H7 (cell line): Measurements from ENCODE around the gene SLC22A5. TPM values are rescaled to one million over a fixed set of nuclear protein-coding genes. Genes with fewer than 3 reads are reported as not detected.

ENCODE experiments used
- DNase-seq: peaks from one replicate; pipeline ENCODE4 v3.0.0; 2012
- H3K27me3 ChIP-seq: 2 replicates; pipeline ENCODE4 v1.6.0; 2011; ENCODE audit warnings: mild to moderate bottlenecking, low read length; ENCODE audit not compliant: control insufficient read depth, insufficient read depth
- H3K36me3 ChIP-seq: replicated peaks from 2 replicates; pipeline ENCODE4 v1.5.1; 2011; ENCODE audit warnings: low read length; ENCODE audit not compliant: control insufficient read depth, insufficient read depth
- H3K4me3 ChIP-seq: 2 replicates; pipeline ENCODE4 v1.5.1; 2011; ENCODE audit warnings: low read depth, mild to moderate bottlenecking, control low read depth, low read length, moderate library complexity; ENCODE audit not compliant: insufficient read depth
- total RNA-seq: library from RNA; depleted of rRNA; stranded (reverse); fragments of >200 nt; shearing (Covaris generic); gene quantifications from 2 replicates; pipeline ENCODE4 v1.2.3, GENCODE V29; 2014

The SLC22A5 gene
- total RNA-seq, 1 experiment from 2014 or later: 0.76 TPM

GRCh38 chr5:132375957-132376356 is 6.4 kb downstream of the SLC22A5 start:
- no peak for DNase-seq
- Histone ChIP-seq H3K4me3 (no peak overlapping the region), H3K36me3 (no peaks in the 10 kb centered on the region; the same call in 1 of the 2 replicates), H3K27me3 (peaks cover 2% of the 10 kb centered on the region; the same call in 1 of the 2 replicates)

- H3K4me3 ChIP-seq: no peak overlapping the region
- no peak for DNase-seq
- no peaks in the 10 kb centered on the region; the same call in 1 of the 2 replicates for H3K36me3 ChIP-seq
- H3K27me3 ChIP-seq: no peaks in the 10 kb centered on the region; the same call in 1 of the 2 replicates
Observed at GRCh38 chr5:132376694-132377641, 7.5 kb downstream of the SLC22A5 start.

DNA sequence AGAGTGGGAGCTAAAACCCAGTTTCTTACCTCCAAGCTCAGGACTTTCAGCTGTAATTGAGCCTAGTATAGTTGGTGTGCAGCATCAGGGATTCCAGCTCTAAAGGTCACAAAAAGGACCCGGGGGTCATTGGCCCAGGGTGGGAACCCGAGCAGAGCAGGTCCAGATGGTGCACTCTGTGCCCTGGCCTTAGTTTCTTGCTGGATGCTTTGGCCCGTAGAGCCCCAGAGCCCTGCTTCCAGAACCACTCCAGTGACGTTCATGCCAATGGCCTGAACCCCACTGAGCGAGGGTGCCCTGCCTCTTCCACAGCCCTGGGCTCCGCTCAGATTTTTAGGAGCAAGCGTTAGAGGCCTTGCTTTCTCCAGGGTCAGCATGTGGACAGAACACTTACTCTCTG is 8.2 kb downstream of the SLC22A5 start:
- H3K4me3 ChIP-seq: no peak overlapping the region
- H3K36me3 ChIP-seq: no peaks in the 10 kb centered on the region; the same call in 1 of the 2 replicates
- H3K27me3 ChIP-seq: no peaks in the 10 kb centered on the region
- no peak for DNase-seq

DNA sequence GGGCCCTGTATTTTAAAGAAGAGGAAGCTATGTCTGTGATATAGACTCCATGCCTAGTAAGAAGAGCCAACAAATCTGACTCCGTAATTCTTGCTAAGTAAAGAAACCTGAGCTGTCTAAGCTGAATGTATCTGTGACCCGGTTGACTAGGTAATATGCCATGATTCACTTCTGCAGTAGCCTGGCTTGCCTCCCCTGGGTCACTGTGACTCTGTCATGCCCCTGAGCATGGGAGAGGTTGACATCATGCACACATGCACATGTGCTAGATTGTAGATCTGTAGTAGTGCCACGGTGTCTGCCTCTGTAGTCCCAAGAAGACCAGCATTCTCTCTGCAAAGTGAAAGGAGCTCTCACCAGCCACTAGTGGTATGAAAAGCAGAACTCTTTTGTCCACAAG is 9.1 kb downstream of the SLC22A5 start:
- no peaks in the 10 kb centered on the region; the same call in 1 of the 2 replicates for H3K36me3 ChIP-seq
- no peaks in the 10 kb centered on the region for H3K27me3 ChIP-seq
- no peak for DNase-seq
- H3K4me3 ChIP-seq: no peak overlapping the region

DNA sequence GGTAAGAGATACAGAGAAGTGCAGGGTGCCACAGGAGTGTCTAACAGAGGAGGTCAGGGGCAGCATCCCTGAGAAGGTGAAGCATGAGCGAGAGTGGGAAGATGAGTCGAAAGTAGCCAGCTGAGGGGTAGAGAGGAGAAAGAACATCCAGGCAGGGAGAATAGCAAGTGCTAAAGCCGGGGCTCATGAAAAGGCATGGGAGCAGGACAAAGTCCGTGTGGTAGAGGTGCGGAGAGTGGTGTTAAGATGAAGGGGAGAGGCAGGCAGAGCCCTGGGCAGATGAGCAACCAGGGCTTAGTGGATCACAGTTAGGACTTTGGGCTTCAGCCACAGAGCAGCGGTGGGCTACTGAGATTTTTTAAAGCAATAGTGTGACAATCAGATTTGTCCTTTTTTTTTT is 10.5 kb downstream of the SLC22A5 start:
- no peaks in the 10 kb centered on the region for H3K27me3 ChIP-seq
- H3K36me3 ChIP-seq: no peaks in the 10 kb centered on the region
- no peak for DNase-seq
- H3K4me3 ChIP-seq: no peak overlapping the region

GRCh38 chr5:132380741-132381140 is 11.2 kb downstream of the SLC22A5 start:
- H3K36me3 ChIP-seq: no peaks in the 10 kb centered on the region
- H3K27me3 ChIP-seq: no peaks in the 10 kb centered on the region
- no peak for DNase-seq
- H3K4me3 ChIP-seq: no peak overlapping the region

DNA sequence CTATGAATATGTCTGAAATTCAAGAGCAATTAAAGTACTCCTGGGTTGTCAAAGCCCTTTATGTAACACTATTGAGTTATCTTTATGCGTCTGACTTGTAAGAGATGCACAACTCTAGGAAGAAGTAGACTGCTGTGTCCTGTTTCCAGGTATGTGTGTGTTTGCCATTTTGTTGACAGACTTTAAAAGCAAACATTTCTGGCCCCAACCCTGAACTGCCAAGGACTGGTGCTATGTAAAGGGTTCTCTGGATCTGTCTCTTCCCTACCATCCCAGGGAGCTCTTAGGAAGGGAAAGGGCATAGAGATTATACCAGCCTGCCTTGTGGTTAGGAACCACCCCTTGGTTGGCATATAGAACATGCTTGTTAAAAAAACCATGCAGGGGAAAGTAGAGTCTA is 12.1 kb downstream of the SLC22A5 start:
- DNase-seq: no peak
- Histone ChIP-seq H3K27me3 (no peaks in the 10 kb centered on the region), H3K36me3 (no peaks in the 10 kb centered on the region), H3K4me3 (no peak overlapping the region)

DNA sequence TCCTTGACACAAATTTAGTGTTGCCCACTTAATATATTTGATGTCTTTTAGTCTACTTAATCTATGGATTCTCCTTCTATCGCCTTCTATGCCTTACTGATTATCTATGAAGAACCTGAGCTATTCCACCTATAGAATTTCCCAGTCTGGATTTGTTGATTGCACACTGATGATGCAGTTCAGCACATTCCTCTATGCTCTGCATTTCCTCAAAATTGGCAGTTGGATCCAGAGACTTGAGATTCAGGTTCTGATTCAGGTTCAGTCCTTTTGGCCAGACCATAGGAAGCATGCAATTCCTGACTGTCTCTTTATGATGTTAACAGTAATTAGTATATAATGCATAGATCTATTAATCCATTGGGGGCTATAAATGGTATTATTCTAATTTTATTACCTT is 13.8 kb downstream of the SLC22A5 start:
- H3K27me3 ChIP-seq: no peaks in the 10 kb centered on the region
- H3K36me3 ChIP-seq: no peaks in the 10 kb centered on the region
- H3K4me3 ChIP-seq: no peak overlapping the region
- no peak for DNase-seq

GRCh38 chr5:132383984-132384383 is 14.5 kb downstream of the SLC22A5 start:
- Histone ChIP-seq H3K36me3 (no peaks in the 10 kb centered on the region), H3K4me3 (no peak overlapping the region), H3K27me3 (no peaks in the 10 kb centered on the region)
- DNase-seq: no peak

- no peak for DNase-seq
- no peaks in the 10 kb centered on the region for H3K27me3 ChIP-seq
- H3K4me3 ChIP-seq: no peak overlapping the region
Observed at GRCh38 chr5:132384506-132385050, 15.1 kb downstream of the SLC22A5 start.

DNA sequence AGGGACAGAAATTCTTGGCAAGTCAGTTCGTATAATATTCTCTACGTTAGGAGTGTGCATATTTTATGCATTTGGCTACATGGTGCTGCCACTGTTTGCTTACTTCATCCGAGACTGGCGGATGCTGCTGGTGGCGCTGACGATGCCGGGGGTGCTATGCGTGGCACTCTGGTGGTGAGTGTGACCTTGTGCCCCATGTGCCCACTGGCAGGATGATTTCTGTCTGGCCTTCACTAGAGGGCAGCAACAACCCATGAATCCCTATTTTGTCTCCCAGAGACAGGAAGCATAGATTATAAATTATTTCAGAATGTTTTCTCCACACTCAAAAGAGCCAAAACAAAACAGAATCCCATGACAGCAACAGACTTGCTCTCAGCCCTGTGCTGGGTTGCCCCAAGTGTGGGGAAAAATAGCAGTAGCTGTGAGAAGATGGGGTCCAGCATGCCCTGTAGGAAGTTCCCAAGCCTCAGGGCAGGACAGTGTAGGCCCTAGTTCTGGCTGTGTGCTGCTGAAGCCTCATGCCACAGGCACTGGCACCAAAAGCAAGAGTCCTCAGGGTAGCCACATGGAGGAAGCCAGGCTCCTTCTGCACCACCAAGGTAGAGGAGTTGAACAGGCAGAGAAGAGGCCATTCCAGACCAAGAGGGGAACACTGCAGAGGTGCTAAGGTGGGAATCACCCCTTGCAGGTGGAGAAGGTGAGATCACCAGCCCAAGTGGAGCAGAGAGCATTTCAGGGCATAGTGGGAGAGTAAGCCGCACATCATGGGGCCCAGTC is 16.0 kb downstream of the SLC22A5 start:
- no peaks in the 10 kb centered on the region for H3K36me3 ChIP-seq
- no peak overlapping the region for H3K4me3 ChIP-seq
- DNase-seq: peak; percentile 71
- H3K27me3 ChIP-seq: no peaks in the 10 kb centered on the region

More at GRCh38 chr5:132384506-132385050, 15.1 kb downstream of the SLC22A5 start:
- no peaks in the 10 kb centered on the region for H3K36me3 ChIP-seq

DNA sequence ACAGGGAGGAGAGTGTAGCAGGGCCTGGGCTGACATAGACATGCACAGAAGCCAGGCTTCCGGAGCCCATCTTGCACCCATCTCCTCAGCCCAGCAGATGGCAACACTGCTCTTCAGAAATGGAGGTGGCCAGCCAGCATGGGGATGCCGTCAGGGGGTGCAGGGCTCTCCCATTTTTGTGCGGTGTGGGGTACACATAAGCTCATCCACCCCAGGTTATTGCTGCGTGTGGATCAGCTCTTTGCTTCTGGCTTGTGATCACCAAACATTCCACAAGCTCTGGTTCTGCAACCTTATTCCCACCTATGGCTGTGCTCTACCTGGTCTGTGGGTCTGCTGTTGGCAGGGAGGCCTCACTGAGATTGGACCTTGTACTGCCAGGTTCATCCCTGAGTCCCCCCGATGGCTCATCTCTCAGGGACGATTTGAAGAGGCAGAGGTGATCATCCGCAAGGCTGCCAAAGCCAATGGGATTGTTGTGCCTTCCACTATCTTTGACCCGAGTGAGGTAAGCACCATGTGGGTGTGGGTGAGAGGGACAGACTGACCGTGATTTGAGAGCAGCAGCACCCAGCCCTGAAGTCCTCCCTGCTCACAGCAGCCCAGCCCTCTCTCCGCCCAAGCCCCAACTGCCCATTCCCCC is 17.3 kb downstream of the SLC22A5 start:
- no peak overlapping the region for H3K4me3 ChIP-seq
- H3K27me3 ChIP-seq: no peaks in the 10 kb centered on the region
- H3K36me3 ChIP-seq: no peaks in the 10 kb centered on the region
- peak; percentile 84 for DNase-seq

GRCh38 chr5:132387640-132388117 is 18.2 kb downstream of the SLC22A5 start:
- no peaks in the 10 kb centered on the region for H3K27me3 ChIP-seq
- no peak overlapping the region for H3K4me3 ChIP-seq
- no peaks in the 10 kb centered on the region for H3K36me3 ChIP-seq
- no peak for DNase-seq
